GM12874 (cell line): ENCODE measurements around the gene ERGIC1.

ENCODE experiments used
- TF ChIP-seq, protein P1 (sequence below): IDR thresholded peaks from 2 replicates; pipeline ENCODE4 v1.5.1; 2011; ENCODE audit warnings: low read depth, mild to moderate bottlenecking, control low read depth, low read length, moderate library complexity; ENCODE audit not compliant: insufficient read depth

The ERGIC1 gene

DNA sequence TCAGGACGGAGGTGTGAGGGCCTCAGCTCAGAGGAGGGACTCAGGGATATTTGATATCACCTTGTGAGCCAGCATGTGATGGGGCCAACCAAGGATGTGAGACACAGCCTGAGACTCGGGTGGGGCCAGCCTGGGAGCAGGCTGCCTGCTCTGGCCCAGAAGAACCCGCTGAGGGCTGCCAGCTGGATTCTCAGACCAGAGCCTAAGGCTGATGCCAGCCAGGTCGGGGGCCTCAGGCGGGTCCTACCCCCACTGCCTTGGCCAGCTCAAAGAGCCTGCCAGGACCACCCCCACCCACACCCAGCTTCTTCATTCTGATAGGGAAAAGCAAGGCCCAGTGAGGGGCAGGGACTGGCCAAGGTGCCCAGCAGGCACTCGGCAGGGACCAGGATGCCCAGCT is 42.8 kb upstream of the ERGIC1 start:
- TF ChIP-seq, protein P1, sequence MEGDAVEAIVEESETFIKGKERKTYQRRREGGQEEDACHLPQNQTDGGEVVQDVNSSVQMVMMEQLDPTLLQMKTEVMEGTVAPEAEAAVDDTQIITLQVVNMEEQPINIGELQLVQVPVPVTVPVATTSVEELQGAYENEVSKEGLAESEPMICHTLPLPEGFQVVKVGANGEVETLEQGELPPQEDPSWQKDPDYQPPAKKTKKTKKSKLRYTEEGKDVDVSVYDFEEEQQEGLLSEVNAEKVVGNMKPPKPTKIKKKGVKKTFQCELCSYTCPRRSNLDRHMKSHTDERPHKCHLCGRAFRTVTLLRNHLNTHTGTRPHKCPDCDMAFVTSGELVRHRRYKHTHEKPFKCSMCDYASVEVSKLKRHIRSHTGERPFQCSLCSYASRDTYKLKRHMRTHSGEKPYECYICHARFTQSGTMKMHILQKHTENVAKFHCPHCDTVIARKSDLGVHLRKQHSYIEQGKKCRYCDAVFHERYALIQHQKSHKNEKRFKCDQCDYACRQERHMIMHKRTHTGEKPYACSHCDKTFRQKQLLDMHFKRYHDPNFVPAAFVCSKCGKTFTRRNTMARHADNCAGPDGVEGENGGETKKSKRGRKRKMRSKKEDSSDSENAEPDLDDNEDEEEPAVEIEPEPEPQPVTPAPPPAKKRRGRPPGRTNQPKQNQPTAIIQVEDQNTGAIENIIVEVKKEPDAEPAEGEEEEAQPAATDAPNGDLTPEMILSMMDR: no peak

DNA sequence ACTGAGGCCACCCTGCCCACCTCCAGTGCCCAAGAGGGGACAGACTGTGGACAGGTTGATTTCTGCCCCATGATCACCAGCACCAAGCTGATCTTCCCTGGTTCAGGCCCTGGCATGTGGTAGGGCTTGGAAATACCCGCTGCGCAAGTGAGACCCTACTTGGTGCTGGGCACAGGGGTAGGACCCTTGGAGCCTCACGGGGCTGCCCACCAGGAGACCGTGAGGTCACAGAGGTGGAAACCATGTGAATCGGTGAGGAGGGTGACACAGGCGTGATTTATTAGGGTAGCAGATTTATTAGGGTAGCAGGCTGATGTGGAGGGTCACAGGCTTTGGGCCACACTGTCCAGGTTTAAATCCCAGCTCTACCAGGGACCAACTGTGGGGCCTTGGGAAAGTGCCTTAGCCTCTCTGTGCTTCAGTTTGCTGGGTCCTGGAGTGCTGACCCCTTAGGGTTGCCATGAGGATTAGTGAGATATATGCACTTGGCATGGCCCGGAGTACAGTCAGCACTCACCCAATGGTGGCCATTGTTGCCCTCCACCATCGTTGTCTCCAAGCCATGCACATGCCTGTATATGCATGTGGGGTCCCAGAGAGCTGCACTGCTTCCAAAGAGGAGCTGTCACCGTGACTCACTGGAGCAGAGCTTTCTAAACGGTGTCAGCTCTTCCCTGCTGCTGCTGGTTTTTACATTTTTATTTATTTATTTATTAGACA is 42.2 kb upstream of the ERGIC1 start:
- TF ChIP-seq, protein P1: no peak

DNA sequence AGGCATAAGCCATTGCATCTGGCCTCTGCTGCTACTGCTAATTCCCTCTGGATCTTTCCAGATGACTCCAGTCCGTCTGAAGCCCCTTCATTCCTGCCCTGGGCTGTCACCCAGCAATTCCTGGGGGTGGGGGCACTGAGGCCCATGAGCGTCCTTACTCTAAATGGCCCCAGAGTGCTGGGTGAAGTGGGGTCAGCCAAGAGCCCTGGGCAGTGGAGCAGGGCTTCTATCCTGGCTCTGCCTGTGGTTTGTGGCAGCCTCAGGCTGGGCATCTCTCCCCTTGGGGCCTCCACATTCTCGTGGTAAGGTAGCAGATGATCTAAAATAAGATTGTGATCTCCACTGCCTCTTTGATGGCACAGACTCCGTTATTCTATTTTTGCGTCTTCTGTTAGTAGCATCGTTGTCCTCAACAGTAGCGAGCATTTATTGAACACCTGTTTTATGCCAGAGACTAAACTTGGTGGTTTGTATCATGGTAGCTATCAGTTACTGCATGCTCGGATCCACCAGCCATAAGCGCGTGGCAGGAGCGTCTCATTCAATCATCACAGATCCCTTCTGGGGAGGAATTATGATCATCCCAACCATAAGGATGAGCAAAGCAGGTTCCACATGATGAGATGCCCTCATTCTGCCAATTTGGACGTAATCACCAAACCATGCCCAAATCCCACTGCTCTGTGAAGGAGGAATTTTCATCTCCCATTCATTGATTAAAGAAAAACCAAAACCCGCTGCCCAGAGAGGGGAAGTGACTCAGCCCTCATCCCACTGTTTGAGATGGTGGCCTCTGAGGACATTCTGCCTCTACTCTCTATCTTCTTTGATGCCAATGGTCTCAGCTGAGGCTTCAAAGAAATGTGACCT is 41.1 kb upstream of the ERGIC1 start:
- TF ChIP-seq, protein P1: no peak

DNA sequence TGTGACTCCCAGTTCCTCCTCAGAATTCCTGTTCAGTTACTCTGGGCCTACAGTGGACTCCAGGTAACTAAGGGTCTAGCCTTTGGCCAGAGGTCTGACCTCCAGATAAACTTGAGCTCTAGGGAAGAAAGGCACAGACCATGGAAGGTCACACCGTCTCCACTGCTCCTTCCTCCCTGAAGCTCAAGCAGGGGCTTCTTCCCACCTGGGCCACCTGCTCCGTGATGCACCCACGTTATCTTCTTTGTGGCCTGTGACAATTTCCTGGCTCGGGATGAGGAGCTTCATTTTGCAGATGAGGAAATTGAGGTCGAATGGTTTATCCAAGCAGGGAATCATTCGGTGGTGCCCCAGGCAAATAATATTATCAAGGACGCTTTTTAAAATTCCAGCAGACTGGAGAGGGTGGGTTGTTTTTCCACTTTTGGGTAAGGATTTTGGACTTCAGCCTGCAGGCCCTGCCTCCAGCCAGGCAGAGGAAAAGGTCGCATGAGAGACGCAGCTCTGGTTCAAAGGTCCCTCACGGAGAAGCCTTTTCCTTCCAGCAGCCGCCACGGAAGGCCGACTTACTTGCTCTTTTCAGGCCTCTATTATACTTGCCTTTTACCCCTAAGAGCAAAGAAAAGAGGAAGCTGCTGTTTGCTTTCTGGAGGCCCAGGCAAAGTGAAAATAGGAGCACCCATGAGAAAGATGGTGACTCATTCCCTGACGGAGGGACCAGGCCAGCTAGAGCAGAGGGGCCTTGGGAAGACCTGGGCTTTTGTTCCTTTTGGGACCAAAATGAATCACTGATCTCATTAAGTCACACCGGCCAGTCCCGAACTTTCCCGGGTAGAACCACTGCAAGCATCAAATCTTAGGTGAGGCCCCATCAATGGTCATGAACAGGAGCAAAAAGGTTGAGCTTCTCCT is 40.2 kb upstream of the ERGIC1 start:
- TF ChIP-seq, protein P1: no peak

DNA sequence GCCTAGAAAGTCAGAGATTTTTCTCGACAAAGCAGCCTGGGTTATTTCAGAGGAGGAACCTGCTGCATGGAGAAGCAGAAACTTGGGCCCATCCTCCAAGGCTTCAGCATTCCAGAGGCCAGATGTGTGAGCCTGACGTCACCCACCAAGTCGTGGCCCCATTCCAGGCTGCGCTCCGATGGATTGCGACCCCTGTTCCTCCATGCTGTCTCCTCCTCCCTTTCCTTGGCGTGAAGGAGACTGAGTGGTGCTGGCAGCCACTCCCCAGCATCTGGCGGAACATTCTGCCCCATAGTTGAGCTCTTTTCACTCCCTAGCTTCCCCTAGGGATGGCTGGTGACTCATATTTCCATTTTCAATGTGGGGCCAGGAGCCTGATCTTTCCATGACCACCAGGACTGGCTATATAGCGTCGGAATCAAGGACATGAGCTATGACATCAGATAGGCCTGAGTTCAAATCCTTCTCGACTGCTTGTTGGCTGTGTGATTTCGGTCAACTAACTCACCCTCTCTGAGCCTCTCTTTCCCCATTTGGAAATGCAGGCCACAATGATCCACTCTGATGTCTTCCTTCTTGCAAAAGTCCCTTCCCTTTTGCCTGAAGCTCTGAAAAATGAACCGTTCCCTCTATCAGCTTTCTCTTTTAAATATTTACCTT is 38.6 kb upstream of the ERGIC1 start:
- TF ChIP-seq, protein P1: no peak

DNA sequence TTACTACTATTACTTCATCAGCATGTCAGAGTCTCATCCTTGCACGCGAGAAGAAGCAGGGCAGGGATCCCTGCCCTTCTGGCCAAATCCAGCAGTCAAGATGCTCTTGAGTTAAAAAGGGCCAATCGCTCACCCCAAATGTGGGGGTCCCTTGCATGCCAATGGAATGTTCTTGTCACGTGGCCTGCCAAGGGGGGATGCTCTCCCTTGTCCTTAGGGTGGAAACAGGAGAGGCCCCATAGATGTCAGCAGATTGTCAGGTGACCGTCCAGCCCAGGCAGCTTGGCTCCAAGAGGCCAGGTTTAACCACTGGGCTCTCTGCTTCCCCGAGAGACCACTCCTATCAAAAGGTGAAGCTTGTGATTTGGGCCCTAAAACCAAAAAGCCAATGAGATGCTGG is 37.7 kb upstream of the ERGIC1 start:
- TF ChIP-seq, protein P1: no peak

DNA sequence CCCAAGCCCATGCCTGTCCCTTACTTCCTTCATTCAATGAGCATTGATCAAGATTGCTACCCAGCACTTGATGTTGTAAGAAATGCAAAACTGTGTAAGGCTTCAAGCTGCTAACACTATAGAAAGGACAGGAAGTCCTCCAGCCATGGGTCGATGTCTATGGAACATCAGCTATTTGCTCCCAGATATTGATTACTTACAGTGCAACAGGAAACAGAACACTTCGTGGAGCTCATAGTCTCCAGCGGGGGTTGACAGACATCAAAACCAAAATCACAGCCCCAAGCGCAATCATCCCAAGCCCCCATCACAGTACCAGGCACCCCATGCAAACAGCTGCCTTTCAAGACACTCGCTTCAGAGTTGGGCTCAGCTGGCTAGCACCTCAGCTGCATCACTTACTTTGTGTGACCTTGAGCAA is 36.3 kb upstream of the ERGIC1 start:
- TF ChIP-seq, protein P1: no peak
